IPS-18a (cell line): Measurements from ENCODE around the gene NMNAT1.
"Not testable (repeated sequence)": the region's sequence is repeated elsewhere in the genome, so short reads cannot be mapped to it uniquely, and the experiment has no call there.

Experiments used
- H3K27ac ChIP-seq: one replicate; pipeline ENCODE4 v1.5.1; 2013; ENCODE audit warnings: low read length
- H3K27me3 ChIP-seq: one replicate; pipeline ENCODE4 v1.6.1; 2013; ENCODE audit warnings: mild to moderate bottlenecking, low read length; ENCODE audit not compliant: control insufficient read depth, insufficient read depth
- H3K36me3 ChIP-seq: one replicate; pipeline ENCODE4 v1.6.1; 2013; ENCODE audit warnings: low read depth, low read length; ENCODE audit not compliant: control insufficient read depth
- H3K4me1 ChIP-seq: one replicate; pipeline ENCODE4 v1.6.1; 2013; ENCODE audit warnings: low read depth, low read length; ENCODE audit not compliant: control insufficient read depth
- H3K4me3 ChIP-seq: one replicate; pipeline ENCODE4 v1.5.1; 2013; ENCODE audit warnings: low read length
- H3K9ac ChIP-seq: one replicate; pipeline ENCODE4 v1.6.1; 2013; ENCODE audit warnings: mild to moderate bottlenecking, low read length, moderate library complexity
- H3K9me3 ChIP-seq: one replicate; pipeline ENCODE4 v1.6.1; 2013; ENCODE audit warnings: low read depth, low read length; ENCODE audit not compliant: control insufficient read depth

NMNAT1 gene

DNA sequence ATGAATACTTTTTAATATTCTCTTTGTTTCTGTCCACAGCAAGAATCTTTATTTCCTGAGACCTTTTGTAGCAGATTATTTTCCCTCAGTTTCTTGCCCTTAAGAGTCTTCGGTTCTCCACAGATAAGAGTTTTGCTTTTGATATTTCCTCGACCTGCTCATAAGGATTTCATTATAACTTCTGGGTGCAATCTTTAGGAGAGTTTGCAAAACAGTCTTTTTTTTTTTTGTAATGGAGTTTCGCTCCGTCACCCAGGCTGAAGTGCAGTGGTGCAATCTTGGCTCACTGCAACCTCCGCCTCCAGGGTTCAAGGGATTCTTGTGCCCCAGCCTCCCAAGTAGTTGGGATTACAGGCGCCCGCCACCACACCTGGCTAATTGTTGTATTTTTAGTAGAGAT lies 79.4 kb downstream of the NMNAT1 start:
- Histone ChIP-seq H3K9me3 (no peaks in the 10 kb centered on the region), H3K27me3 (no peaks in the 10 kb centered on the region), H3K4me1 (no peaks in the 10 kb centered on the region), H3K9ac (no peak overlapping the region), H3K4me3 (no peak overlapping the region), H3K36me3 (no peaks in the 10 kb centered on the region), H3K27ac (no peak overlapping the region)

DNA sequence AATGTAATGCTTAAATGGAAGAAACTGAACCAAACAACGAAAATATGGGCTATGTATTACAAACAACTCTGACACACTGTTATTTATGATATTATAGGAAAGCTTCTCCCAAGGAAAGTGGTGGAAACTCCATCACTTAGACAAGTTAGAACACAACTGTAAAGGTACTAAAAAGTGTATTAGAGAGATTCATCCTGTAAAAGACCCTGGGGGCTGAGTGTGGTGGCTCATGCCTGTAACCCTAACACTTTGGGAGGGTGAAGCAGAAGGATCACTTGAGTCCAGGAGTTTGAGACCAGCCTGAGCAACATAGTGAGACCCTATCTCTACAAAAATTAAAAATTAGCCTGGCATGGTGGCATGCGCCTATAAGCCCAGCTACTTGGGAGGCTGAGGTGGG lies 82.1 kb downstream of the NMNAT1 start:
- Histone ChIP-seq H3K36me3 (no peaks in the 10 kb centered on the region), H3K4me3 (no peak overlapping the region), H3K9ac (no peak overlapping the region), H3K27ac (no peak overlapping the region), H3K27me3 (no peaks in the 10 kb centered on the region), H3K4me1 (no peaks in the 10 kb centered on the region), H3K9me3 (no peaks in the 10 kb centered on the region)

DNA sequence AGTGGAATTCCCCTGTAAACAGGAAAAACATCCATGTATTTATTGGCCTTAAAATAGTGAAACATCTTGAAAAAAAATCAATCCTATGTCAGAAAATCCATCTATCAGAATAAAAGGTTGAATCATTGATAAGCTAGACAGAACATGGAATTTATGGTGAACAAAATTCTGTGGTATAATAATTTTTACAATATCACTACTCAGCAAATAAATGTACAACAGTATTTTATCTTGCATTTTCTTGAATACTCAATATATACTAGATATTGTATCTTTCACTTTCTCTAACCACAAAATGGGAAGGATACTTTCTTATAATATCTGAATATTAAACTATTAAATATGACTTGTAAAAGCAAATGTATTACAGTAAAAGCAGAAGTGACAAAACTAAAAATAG lies 83.8 kb downstream of the NMNAT1 start:
- Histone ChIP-seq H3K9ac (no peak overlapping the region), H3K36me3 (no peaks in the 10 kb centered on the region), H3K9me3 (no peaks in the 10 kb centered on the region), H3K4me3 (no peak overlapping the region), H3K27me3 (no peaks in the 10 kb centered on the region), H3K27ac (no peak overlapping the region), H3K4me1 (no peaks in the 10 kb centered on the region)

DNA sequence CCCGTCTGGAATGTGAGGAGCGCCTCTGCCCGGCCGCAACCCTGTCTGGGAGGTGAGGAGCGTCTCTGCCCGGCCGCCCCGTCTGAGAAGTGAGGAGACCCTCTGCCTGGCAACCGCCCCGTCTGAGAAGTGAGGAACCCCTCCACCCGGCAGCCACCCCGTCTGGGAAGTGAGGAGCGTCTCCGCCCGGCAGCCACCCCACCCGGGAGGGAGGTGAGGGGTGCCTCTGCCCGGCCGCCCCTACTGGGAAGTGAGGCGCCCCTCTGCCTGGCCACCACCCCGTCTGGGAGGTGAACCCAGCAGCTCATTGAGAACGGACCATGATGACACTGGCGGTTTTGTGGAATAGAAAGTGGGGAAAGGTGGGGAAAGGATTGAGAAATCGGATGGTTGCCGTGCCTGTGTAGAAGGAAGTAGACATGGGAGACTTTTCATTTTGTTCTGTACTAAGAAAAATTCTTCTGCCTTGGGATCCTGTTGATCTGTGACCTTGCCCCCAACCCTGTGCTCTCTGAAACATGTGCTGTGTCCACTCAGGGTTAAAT lies 85.8 kb downstream of the NMNAT1 start:
- H3K9me3 ChIP-seq, H3K4me3 ChIP-seq, H3K36me3 ChIP-seq, H3K9ac ChIP-seq, H3K4me1 ChIP-seq, H3K27me3 ChIP-seq, H3K27ac ChIP-seq: not testable (repeated sequence)

DNA sequence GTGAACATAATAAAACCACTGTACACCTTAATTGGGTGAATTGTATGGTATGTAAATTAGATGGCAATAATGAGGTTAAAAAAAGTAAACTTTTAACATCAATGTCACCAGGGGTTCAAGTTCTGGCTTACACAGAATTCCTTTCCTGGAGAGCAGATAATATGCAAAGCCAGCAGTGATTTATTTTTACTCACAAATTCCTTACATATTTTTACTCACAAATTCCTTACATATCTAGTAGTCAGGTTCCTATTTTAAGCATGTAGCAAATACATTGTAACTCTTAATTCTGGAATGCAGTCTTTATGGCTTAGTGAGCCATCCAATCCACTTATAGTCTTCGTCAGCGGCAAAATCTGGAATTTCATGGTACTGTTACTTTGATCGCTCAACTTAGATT lies 88.2 kb downstream of the NMNAT1 start:
- Histone ChIP-seq H3K9me3 (no peaks in the 10 kb centered on the region), H3K27me3 (no peaks in the 10 kb centered on the region), H3K4me1 (peaks cover 8% of the 10 kb centered on the region), H3K9ac (no peak overlapping the region), H3K4me3 (no peak overlapping the region), H3K27ac (no peak overlapping the region), H3K36me3 (no peaks in the 10 kb centered on the region)

DNA sequence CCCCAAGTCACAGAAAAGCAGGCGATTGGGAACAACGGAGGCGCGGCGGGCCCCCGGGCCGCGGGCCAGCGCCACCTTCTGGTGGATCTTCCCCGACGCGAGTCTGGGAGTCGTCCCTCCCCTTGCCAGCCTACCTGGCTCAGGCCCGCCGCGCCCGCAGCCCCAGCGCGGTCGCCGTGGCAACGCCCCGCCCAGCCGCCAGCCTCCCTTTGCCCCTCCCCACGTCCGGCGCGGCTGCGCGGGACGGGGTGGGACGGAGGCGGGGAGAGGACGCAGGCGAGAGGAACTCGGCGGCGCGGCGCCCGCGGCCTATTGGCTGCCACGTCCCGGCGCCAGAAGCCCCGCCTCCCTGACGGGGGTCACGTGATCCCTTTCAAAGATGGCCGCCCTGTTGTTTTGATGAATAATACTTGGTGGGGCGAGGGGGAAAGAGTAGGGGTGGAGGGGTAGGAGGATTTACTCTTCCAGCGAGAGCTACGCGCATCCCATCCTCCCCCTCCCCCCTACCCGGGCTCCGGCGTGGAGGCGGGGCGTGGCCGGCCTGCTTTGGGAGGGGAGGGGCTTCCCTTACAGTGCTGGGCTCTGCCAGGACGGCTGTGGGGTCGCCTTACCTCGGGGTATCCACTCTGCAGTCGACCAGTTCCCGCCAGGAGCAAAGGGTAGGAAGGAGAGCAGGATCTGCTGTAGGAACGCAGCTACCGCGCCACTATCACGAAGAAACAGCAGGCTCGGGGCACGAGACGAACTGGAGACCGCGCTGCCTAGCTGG lies 89.5 kb downstream of the NMNAT1 start, which contains the start of gene UBE4B:
UBE4B (plus strand) TSS at position 369 of the 769 bp plus-strand sequence. CDS start 713 bp downstream, outside the sequence.
- Histone ChIP-seq H3K9me3 (no peaks in the 10 kb centered on the region), H3K36me3 (no peaks in the 10 kb centered on the region), H3K4me3 (peak within 1 kb of the TSS; percentile 100), H3K4me1 (peaks cover 8% of the 10 kb centered on the region), H3K9ac (peak within 1 kb of the TSS; percentile 97), H3K27me3 (no peaks in the 10 kb centered on the region), H3K27ac (peak within 1 kb of the TSS; percentile 96)

DNA sequence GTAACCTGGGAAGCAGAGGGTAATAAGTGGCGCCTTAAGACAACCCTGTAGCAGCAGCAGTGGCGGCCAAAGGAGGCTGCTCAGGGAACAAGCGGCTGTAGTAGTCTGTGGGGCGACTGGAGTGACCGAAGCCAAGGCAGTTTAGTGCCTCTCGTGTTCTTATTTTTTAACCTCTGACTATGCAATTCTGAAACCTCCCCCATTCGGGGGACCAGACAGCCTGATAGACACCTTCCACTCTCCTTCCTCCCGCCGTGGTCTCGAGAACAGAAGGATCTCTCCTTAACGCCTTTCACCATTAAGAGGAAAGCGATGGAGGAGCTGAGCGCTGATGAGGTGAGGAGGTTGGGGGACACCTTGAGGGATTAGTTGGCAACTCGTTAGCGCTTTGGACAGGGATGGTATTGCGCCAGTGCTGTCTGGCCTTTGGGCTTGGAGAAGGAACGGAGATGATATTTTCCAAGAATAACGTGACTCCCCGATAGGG lies 90.1 kb downstream of the NMNAT1 start:
- H3K27ac ChIP-seq = peak overlapping the region; percentile 96
- peaks cover 8% of the 10 kb centered on the region for H3K4me1 ChIP-seq

More for the DNA sequence above, 90.1 kb downstream of the NMNAT1 start:
- Histone ChIP-seq H3K9ac (peak overlapping the region; percentile 97), H3K36me3 (peaks cover 3% of the 10 kb centered on the region), H3K4me3 (peak overlapping the region; percentile 100), H3K27me3 (no peaks in the 10 kb centered on the region), H3K9me3 (no peaks in the 10 kb centered on the region)
